ENCODE measurements around the gene EDN1.

DNA sequence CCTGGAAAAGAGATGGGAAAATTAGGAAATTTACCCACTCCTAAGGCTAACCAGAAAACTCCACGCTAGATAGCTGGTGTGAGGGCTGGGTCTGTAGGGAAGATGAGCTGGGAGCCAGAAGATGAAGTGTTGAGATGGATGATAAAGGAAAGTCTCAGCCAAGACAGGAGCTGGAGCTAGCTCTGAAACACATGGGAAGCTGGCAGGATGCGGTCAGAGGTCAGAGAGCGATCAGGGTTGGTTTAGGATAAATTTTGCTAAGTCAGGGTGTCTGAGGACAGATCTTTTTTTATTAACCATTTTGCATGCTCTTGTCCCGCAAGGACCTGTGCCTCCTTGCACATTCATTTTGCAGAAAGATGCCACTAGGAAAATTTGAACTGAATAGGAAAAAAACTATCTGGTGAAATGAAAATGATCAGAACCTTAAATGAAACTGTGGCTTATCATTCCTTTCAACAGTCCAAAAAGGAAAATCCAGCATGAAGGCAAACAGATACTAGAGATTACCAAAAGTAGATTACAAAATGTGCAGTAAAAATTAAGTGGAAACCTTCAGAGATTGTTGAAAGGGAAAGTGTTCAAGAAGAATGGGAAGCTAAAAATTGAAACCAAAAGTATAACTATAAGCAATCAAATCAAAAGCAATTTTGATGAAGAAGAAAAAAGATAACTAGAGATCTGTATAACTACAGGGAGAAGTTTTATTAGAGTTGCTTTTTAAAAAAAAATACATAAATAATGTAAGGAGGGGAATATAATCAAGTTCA is 10.7 kb upstream of the EDN1 start:
- TF ChIP-seq, protein P1, sequence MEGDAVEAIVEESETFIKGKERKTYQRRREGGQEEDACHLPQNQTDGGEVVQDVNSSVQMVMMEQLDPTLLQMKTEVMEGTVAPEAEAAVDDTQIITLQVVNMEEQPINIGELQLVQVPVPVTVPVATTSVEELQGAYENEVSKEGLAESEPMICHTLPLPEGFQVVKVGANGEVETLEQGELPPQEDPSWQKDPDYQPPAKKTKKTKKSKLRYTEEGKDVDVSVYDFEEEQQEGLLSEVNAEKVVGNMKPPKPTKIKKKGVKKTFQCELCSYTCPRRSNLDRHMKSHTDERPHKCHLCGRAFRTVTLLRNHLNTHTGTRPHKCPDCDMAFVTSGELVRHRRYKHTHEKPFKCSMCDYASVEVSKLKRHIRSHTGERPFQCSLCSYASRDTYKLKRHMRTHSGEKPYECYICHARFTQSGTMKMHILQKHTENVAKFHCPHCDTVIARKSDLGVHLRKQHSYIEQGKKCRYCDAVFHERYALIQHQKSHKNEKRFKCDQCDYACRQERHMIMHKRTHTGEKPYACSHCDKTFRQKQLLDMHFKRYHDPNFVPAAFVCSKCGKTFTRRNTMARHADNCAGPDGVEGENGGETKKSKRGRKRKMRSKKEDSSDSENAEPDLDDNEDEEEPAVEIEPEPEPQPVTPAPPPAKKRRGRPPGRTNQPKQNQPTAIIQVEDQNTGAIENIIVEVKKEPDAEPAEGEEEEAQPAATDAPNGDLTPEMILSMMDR (IDR thresholded peaks at IDR 0.05; ENCODE audit: insufficient read depth, low read depth, low read length) = no peak
- TF ChIP-seq EZH2 (IDR thresholded peaks at IDR 0.05; ENCODE audit: insufficient read depth, low read length) = no peak

All from astrocyte (in vitro differentiated cells and primary cell).